Epithelial cell of proximal tubule (primary cell): ENCODE data around the gene COQ8A. TPM values are rescaled to one million over a fixed set of nuclear protein-coding genes. Genes with fewer than 3 reads are reported as not detected.

Source experiments
- DNase-seq: peaks from one replicate; pipeline ENCODE4 v3.0.0-alpha.2; 2011; ENCODE audit warnings: low read depth
- H3K4me3 ChIP-seq: 2 replicates; pipeline ENCODE4 v1.5.1; 2011; ENCODE audit warnings: low read depth, mild to moderate bottlenecking, low read length
- total RNA-seq: library from RNA; depleted of rRNA; stranded (reverse); fragments of >200 nt; gene quantifications from 2 replicates; pipeline ENCODE4 v1.2.3, GENCODE V29; 2015
- TF ChIP-seq, protein P1 (sequence below): conservative IDR thresholded peaks from 2 replicates; pipeline ENCODE4 v1.5.1; 2012; ENCODE audit warnings: low read depth, mild to moderate bottlenecking, low read length

Gene COQ8A
- total RNA-seq, 1 donor from 2014 or later = 9.8 TPM

GRCh38 chr1:226964068-226964425 lies 24.0 kb downstream of the COQ8A start:
- H3K4me3 ChIP-seq = no peak overlapping the region
- TF ChIP-seq, protein P1, sequence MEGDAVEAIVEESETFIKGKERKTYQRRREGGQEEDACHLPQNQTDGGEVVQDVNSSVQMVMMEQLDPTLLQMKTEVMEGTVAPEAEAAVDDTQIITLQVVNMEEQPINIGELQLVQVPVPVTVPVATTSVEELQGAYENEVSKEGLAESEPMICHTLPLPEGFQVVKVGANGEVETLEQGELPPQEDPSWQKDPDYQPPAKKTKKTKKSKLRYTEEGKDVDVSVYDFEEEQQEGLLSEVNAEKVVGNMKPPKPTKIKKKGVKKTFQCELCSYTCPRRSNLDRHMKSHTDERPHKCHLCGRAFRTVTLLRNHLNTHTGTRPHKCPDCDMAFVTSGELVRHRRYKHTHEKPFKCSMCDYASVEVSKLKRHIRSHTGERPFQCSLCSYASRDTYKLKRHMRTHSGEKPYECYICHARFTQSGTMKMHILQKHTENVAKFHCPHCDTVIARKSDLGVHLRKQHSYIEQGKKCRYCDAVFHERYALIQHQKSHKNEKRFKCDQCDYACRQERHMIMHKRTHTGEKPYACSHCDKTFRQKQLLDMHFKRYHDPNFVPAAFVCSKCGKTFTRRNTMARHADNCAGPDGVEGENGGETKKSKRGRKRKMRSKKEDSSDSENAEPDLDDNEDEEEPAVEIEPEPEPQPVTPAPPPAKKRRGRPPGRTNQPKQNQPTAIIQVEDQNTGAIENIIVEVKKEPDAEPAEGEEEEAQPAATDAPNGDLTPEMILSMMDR = no peak
- no peak for DNase-seq

DNA sequence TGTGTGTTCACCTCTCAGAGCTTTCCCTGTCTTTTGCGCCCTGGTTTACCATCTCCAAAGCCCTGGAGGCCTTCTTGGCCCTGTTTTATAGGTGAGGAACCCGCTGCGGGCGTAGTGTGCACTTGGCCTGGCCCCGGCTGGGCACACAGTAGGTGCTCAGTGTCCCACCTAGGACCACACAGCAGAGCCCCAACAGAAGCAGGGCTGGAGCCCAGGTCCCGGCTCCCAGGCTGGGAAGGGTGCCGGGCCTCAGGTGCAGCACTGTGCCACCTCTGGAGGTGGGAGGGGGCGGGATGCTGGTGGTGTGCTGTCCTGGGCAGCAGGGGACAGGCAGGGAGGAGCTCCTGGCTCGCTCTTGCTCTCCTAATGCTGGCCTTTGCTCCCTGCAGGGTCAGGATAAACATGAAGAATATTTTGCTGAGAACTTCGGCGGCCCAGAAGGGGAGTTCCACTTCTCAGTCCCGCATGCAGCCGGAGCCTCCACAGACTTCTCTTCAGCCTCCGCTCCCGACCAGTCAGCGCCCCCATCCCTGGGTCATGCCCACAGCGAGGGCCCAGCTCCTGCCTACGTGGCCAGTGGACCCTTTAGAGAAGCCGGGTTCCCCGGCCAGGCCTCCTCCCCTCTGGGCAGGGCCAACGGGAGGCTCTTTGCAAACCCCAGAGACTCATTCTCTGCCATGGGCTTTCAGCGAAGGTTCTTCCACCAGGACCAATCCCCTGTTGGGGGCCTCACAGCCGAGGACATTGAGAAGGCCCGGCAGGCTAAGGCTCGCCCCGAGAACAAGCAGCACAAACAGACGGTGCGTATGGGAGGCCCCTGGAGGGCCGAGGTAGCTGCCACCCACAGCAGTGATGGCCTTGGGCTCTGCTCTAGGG lies 24.8 kb downstream of the COQ8A start:
- no peak for DNase-seq
- TF ChIP-seq, protein P1 = no peak
- H3K4me3 ChIP-seq = no peak overlapping the region

GRCh38 chr1:226965581-226966440 lies 25.7 kb downstream of the COQ8A start:
- no peak for DNase-seq
- no peak overlapping the region for H3K4me3 ChIP-seq
- TF ChIP-seq, protein P1 = no peak

DNA sequence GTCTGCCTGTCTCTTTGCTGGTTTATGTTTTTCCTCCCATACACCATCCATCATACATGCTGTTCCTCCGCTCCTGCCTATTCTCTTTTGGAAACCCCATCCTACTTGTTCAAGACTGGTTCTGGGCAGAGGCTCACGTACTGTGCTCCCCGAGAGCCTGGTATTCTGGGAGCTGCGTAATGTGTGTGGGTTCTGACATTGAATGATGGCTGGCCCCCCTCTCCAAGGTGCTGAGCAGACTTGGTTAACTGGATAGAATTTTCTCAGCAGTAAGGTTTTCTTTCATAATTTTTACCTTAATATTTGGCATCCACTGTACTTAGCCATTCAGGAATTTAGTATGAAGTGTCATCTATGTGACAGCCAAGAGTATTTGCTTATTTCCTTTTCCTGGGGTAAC lies 26.6 kb downstream of the COQ8A start:
- TF ChIP-seq, protein P1 = no peak
- DNase-seq = no peak
- no peak overlapping the region for H3K4me3 ChIP-seq

GRCh38 chr1:226967665-226968064 lies 27.6 kb downstream of the COQ8A start:
- TF ChIP-seq, protein P1 = no peak
- no peak overlapping the region for H3K4me3 ChIP-seq
- no peak for DNase-seq

DNA sequence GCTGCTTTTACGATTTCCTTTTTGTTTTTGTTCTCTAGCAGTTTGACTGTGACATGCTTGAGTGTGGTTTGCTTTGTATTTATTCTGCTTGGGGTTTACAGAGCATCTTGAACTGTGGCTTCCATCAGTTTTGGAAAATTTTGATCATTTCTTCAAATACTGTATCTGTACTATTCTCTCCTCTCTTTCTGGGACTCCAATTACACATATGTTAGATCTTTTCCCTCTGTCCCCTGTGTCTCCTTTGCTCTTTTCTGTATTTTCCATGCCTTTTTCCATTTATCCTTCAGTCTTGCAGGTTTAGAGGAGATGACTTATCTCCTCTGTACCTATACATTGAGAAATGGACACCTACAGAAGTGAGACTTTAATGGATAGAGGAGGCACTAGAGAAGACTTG lies 31.7 kb downstream of the COQ8A start:
- H3K4me3 ChIP-seq = no peak overlapping the region
- DNase-seq = no peak
- TF ChIP-seq, protein P1 = no peak
